Measurements from ENCODE around the gene LGI2.

GRCh38 chr4:25028851-25029250 lies 1.9 kb downstream of the LGI2 start:
- TF ChIP-seq CTCF (IDR thresholded peaks at IDR 0.05; ENCODE audit: poor library complexity) (no peak), EZH2 (IDR thresholded peaks at IDR 0.05; ENCODE audit: borderline replicate concordance) (no peak), EZH2phosphoT487 (IDR thresholded peaks at IDR 0.05; ENCODE audit: low read depth, severe bottlenecking, unreplicated experiment) (no peak)
